Esophagus squamous epithelium (tissue), 5 donors: ENCODE measurements around the gene PRKCA. TPM values are rescaled to one million over a fixed set of nuclear protein-coding genes. Genes with fewer than 3 reads are reported as not detected.

Source experiments
- DNase-seq: peaks from one replicate; lab custom pipeline; 2025; lab: John Stamatoyannopoulos, UW
- H3K27ac ChIP-seq, 4 donors: fragments of 200-600 bp; sonication (generic); one replicate each; pipeline ENCODE4 v1.5.1; 2016 to 2019; ENCODE audit warnings: mild to moderate bottlenecking in 1 of 4
- H3K27me3 ChIP-seq, 4 donors: fragments of 200-600 bp; sonication (generic); 1 replicate in 3 of 4; 2 replicates in 1 of 4; pipeline versions ENCODE4 v1.5.1 to v1.6.0; 2017 to 2021; ENCODE audit warnings: antibody characterized with exemption in 1 of 4
- H3K36me3 ChIP-seq, 3 donors: fragments of 200-600 bp; sonication (generic); one replicate each; pipeline ENCODE4 v1.5.1; 2016 to 2019
- H3K4me1 ChIP-seq, 3 donors: fragments of 200-600 bp; sonication (generic); one replicate each; pipeline ENCODE4 v1.5.1; 2017 to 2019
- H3K4me3 ChIP-seq, 4 donors: fragments of 200-600 bp; sonication (generic); 1 replicate in 3 of 4; 2 replicates in 1 of 4; pipeline ENCODE4 v1.5.1; 2016 to 2019; ENCODE audit warnings: mild to moderate bottlenecking in 2 of 4, moderate library complexity in 1 of 4
- H3K9me3 ChIP-seq, 3 donors: fragments of 200-600 bp; sonication (generic); one replicate each; pipeline ENCODE4 v1.5.1; 2016 to 2019
- CTCF ChIP-seq, 6 experiments: fragments of 450-650 bp in 4 of 6; fragments of 200-600 bp in 2 of 6; sonication (generic) in 2 of 6; IDR thresholded peaks; one replicate each; pipeline ENCODE4 v1.5.1; 2016 to 2019; ENCODE audit warnings: antibody characterized with exemption in 6 of 6, mild to moderate bottlenecking in 4 of 6, moderate library complexity in 4 of 6
- POLR2A ChIP-seq, 4 donors: fragments of 450-650 bp; IDR thresholded peaks; one replicate each; pipeline ENCODE4 v1.6.1; 2017; ENCODE audit warnings: antibody characterized with exemption in 4 of 4, mild to moderate bottlenecking in 4 of 4, moderate library complexity in 3 of 4
- WGBS, 2 donors: methylation state at CpG; one replicate each; pipeline ENCODE4 v1.1.5; 2018; 5-methylcytosine and 5-hydroxymethylcytosine counted together
- intact Hi-C: fragments of 100-400 bp; cut with DNase I; formaldehyde crosslinking; loops from one replicate; pipeline ENCODE4 v1.15.0; 2022
- total RNA-seq, 4 donors: library from RNA; depleted of rRNA; stranded (reverse); fragments of >200 nt; gene quantifications; one replicate each; pipeline ENCODE4 v1.1.0, GENCODE V29; 2016
- donor health status: DM: yes; HTN: yes; CAD: no.

The PRKCA gene
- total RNA-seq, 4 donors from 2014 or later, result 2.4 to 9.2 (median 4.2) TPM

GRCh38 chr17:66749217-66749832 is 446.9 kb downstream of the PRKCA start:
- no peak for DNase-seq
- Histone ChIP-seq H3K4me3 (no peak overlapping the region), H3K9me3 (no peaks in the 10 kb centered on the region), H3K27ac (no peak overlapping the region), H3K4me1 (no peaks in the 10 kb centered on the region), H3K36me3 (peaks cover 0 to 6% (median 0%) of the 10 kb centered on the region in 3 donors), H3K27me3 (no peaks in the 10 kb centered on the region)
- intact Hi-C loops, result no loop called here
- TF ChIP-seq POLR2A (IDR thresholded peaks at IDR 0.05), result no peak
- TF ChIP-seq CTCF (IDR thresholded peaks at IDR 0.05), result no peak
- 83% methylated on average over 4 to 6 of the region's 7 CpGs for WGBS, 2 donors

- Histone ChIP-seq H3K4me1 (peaks cover 0 to 6% (median 2%) of the 10 kb centered on the region in 3 donors), H3K4me3 (no peak overlapping the region), H3K36me3 (peaks cover 0 to 6% (median 0%) of the 10 kb centered on the region in 3 donors), H3K27ac (no peak overlapping the region), H3K27me3 (no peaks in the 10 kb centered on the region), H3K9me3 (no peaks in the 10 kb centered on the region)
- 86 to 88% methylated on average over 7 of the region's 7 CpGs for WGBS, 2 donors
- TF ChIP-seq POLR2A (IDR thresholded peaks at IDR 0.05) (no peak), CTCF (IDR thresholded peaks at IDR 0.05) (no peak)
- no peak for DNase-seq
- intact Hi-C loops, result no loop called here
Measured at GRCh38 chr17:66750116-66750515, 447.7 kb downstream of the PRKCA start.

- DNase-seq, result no peak
- no peaks in the 10 kb centered on the region for H3K9me3 ChIP-seq
- TF ChIP-seq CTCF (IDR thresholded peaks at IDR 0.05) (no peak), POLR2A (IDR thresholded peaks at IDR 0.05) (no peak)
- H3K4me1 ChIP-seq, result peaks cover 0 to 14% (median 5%) of the 10 kb centered on the region in 3 donors
- H3K27me3 ChIP-seq, result no peaks in the 10 kb centered on the region
- H3K4me3 ChIP-seq, result no peak overlapping the region
- WGBS, 2 donors, result 95 to 96% methylated on average over 11 of the region's 11 CpGs
- no peak overlapping the region for H3K27ac ChIP-seq
- H3K36me3 ChIP-seq, result peaks cover 0 to 6% (median 0%) of the 10 kb centered on the region in 3 donors
- intact Hi-C loops, result no loop called here
Measured at GRCh38 chr17:66750781-66751543, 448.5 kb downstream of the PRKCA start.

- WGBS, 2 donors, result 81 to 100% methylated on average over 2 to 3 of the region's 3 CpGs
- no peak for TF ChIP-seq CTCF (IDR thresholded peaks at IDR 0.05)
- TF ChIP-seq POLR2A (IDR thresholded peaks at IDR 0.05), result no peak
- Histone ChIP-seq H3K27ac (no peak overlapping the region), H3K9me3 (no peaks in the 10 kb centered on the region), H3K4me3 (no peak overlapping the region), H3K36me3 (peaks cover 0 to 6% (median 0%) of the 10 kb centered on the region in 3 donors), H3K27me3 (no peaks in the 10 kb centered on the region), H3K4me1 (peaks cover 0 to 16% (median 5%) of the 10 kb centered on the region in 3 donors)
- DNase-seq, result no peak
- intact Hi-C loops, result no loop called here
Measured at GRCh38 chr17:66751771-66752170, 449.4 kb downstream of the PRKCA start.

GRCh38 chr17:66752411-66752810 is 450.0 kb downstream of the PRKCA start:
- Histone ChIP-seq H3K4me1 (peaks cover 0 to 16% (median 5%) of the 10 kb centered on the region in 3 donors), H3K27ac (no peak overlapping the region), H3K36me3 (peaks cover 0 to 6% (median 0%) of the 10 kb centered on the region in 3 donors), H3K9me3 (no peaks in the 10 kb centered on the region), H3K4me3 (no peak overlapping the region), H3K27me3 (no peaks in the 10 kb centered on the region)
- intact Hi-C loops, result no loop called here
- 100% methylated on average over 1 to 2 of the region's 3 CpGs for WGBS, 2 donors
- TF ChIP-seq CTCF (IDR thresholded peaks at IDR 0.05), result no peak
- no peak for TF ChIP-seq POLR2A (IDR thresholded peaks at IDR 0.05)
- DNase-seq, result no peak
